Measurements from ENCODE around the gene TMEM178B.
"Not testable (repeated sequence)": the region's sequence is repeated elsewhere in the genome, so short reads cannot be mapped to it uniquely, and the experiment has no call there.

Gene TMEM178B

DNA sequence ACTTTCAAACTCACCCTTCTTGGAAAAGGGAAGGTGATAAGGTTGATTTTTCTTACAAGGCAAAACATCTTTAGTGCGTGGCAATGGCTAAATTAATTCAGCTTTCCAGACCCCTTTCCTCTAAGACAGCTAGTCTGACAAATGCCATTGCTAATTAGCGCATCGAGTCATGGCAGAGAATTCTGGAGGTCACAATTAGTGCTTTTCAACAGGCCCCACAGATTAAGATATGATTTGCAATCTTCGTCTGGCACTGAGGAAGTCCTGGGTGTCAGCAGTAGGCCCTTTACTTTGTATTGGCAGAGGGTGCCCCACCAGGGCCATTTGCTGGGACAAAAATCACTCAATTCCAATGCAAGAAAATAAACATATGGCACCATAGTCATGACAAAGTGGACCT lies 288.1 kb downstream of the TMEM178B start:
- DNase-seq = no peak

DNA sequence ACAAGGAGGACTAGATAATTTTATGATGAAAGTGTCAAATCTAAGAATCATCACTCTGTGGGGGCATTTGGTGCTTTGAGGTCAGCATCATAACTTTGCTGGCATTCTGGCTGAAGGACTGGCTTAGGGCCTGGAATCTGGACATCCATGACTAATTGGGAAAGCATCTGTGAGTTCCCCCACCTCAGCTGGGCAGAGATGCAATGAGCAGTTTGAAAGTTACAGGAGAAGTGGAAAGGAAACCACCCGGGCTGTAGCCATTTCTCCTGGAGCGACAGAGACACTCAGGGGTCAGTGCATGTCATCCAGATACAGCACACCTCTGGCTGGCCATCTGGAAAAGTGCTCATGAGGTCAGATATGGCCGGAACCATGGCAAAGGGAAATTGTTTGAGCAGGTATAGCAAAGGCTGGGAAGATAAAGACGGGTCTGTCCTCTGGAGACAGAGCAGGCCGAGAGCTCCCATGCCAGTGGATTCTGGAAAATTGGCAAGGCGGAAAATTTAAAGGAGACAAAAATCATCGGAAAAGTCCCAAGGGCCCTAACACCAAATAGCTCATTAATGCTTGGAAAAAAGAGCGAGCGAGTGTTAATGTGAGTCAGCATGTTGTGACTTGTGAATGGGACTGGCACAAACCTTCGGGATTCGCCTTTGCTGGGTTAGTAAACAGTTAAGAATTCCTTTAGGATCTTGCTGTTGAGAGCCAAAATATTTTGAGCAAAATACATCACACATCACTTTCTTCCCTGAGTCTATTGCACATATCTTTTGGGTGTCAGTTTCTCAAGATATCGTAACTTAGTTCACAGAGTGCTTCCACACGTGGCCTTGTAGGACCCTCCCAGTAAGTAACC lies 288.9 kb downstream of the TMEM178B start:
- no peak for DNase-seq

DNA sequence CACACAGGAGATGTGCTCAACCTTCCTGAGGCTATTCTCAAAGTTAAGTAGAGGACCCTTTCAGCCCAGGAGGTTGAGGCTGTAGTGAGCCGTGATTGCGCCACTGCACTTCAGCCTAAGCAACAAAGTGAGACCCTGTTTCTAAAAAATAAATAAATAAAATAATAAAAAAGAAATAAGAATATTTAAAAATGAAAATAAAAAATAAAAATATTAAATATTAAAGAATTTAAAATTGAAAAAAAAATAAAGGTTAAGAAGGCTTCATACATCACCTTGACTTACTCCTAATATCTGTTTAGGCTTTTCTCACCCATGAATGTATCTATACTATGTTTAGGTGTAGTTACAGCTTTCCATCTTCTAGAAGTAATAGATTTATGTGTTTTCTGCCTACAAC lies 289.9 kb downstream of the TMEM178B start:
- no peak for DNase-seq

DNA sequence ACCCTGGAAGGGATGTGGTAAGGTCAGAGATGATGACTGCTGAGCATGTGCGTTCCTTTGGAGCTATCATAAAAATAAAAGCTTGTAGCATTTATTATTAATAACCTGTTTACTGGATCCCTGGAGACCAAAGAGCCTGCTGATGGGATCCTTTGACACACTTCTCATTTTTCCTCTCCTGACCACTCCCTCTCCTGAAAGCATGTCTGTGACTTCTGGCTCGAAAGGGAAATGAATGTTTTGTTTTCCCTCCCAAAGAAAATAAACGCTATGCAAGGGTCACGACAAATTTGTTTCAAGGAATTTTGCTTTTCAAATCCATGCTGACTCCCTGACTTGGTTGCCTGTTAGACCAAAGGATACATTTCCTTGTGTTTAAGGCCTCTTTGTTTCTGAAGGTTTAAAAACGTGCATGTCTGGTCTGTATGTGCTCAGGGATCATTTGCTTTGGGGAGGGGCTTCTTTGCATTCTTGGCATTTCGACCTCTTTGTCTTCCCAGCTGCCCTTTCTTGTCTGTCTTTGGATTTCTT lies 292.3 kb downstream of the TMEM178B start:
- DNase-seq = no peak

DNA sequence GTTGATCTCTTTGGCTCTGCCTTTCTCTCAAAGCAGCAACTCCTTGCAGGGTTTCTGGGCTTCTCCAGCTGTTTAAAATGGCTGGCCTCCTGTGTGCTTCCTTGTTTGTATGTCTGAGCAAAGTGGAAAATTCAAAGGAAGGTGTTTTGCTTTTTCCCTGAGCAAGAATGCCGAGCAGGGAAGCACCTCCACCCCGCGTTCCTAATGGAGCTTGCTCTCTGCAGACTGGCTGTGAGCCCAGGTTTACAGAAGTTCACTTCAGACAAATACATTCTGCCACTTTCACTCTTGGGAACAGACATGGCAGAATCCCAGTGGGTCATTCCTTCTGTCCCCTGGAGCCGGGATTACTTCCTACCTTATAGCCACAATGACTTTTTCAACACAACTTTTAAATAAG lies 295.6 kb downstream of the TMEM178B start:
- no peak for DNase-seq

DNA sequence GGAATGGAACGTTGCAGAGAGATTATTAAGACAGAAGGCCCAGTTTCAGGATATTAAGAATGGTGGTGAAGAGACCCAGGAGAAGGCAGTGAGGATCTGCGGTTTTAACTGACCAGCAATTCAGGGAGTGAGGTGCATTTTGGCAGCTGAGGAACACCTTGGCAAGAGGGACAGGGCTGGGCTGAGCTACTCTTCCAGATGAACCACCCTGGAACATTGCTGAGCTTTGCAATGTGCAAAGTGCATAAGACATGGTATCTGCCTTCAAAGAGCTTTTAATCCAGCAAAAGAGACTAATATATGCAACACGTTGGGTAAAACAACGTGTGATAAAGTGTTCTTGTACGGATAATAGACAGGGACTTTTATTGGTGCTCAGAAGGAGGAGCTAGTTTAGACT lies 296.3 kb downstream of the TMEM178B start:
- DNase-seq = no peak

DNA sequence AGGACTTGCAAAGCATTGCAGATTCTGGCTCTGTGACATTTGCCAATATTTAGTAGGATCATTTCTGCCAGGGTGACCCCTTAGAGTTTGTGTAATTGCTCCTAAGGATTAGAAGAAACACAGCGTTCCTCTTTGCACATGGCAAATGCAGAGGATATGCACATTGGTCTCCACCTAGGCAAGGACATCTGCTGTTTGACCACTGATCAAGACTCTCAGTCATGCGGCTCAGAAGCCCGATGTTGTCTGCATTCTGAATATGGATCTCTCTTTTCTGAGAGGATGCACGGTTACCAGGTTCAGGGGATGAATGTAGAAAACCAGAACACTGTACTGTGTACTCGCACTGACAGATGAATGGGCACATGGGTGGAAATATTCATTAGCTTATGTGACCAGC lies 296.8 kb downstream of the TMEM178B start:
- DNase-seq = no peak

DNA sequence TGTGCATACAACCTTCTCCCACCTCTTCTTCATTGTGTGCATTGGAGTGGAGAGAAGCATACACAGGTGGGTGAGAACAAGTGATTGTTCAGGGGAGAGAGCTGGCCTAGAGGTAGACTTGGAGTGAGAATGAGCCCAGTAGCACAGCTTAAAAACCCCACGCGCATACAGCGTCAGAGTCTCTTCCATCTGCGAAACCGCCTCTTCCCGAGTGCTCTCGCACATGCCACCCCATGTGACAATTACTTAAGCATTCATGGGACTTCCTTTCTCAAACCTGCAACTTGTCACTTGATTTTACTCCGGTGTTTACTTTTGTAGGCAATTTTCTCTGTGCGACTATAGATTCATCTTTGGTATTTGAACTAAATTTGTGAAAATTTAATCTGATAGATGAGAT lies 300.6 kb downstream of the TMEM178B start:
- DNase-seq = no peak

DNA sequence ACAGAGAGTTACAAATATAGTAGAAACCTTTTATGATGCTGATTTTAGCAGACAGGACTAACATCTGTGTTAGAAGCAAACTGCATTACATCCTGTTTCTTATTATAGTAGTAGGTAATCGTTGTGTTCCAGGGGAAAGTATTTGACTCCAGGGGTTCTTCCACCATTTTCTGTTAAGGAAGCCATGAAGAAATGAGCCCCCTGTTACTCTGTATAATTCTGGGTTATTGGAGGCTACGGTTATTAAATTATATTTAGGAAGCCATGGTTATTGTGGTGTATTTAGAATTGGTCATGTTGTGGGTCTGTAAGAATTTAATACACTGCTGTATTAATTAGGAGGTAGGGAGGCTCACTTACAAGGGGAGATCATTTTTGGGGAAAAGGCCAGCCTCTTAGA lies 301.6 kb downstream of the TMEM178B start:
- DNase-seq = no peak

DNA sequence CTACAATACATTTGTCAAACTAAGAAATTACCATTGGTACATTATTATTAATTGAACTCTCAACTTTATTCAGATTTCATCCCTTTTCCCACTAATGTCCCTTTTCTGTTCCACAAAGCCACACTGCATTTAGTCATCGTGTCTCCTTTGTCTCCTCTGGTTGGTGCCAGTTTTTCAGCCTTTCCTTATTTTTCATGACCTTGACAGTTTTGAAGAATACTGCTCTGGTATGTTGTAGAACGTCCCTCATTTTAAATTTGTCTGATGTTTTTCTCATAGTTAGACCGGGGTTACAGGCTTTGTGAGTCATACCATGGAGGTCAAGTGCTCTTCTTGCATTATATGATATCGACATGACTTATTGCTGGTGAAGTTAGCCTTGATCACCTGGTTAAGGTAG lies 304.0 kb downstream of the TMEM178B start:
- DNase-seq = no peak

DNA sequence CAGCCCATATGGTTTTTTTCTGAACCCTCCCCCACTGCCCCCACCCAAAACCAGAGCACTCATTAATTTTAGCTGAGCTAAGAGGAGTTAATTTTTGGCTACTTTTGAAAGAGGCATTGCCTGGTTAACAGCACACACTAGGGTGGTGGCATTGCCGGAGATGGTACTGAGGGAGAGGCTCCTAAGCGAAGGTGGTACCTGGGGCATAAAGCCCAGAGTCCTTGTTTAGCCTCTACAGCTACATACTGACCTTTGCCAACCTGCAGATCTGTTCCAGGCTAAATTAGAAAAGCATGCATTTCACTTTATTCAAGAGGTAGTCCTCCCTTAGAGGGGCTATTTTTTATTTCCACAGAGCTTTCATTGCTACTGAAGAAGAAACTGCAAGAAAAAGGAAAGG lies 304.5 kb downstream of the TMEM178B start:
- DNase-seq = no peak

DNA sequence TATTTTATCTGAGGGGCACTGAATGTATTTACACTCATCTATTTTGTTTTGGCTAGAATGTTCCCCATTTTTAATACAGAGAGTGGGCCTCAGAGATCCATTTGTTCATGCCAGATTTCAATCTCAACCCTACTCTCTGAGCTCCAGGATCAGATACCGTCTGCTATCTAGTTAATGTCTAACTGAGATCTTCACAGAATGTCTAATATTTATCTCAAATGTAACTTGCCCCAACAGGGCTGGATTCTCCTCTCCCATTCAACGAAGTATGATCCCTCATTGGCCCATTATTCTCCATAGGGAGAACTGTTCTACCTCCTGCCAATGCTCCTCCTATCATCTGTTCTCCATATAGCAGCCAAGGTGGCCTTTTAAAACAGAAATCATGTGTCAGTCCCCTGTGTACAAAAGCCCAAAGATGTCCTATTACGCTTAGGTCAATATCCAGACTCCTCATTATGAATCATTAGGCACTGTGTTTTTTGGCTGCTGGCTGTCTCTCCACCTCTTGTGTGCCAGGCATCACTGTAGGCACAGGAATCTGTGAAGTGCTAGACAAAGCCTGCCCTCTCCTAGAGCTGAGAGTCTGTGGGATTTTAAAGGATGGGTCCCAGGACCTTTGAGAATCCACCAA lies 308.0 kb downstream of the TMEM178B start:
- no peak for DNase-seq

DNA sequence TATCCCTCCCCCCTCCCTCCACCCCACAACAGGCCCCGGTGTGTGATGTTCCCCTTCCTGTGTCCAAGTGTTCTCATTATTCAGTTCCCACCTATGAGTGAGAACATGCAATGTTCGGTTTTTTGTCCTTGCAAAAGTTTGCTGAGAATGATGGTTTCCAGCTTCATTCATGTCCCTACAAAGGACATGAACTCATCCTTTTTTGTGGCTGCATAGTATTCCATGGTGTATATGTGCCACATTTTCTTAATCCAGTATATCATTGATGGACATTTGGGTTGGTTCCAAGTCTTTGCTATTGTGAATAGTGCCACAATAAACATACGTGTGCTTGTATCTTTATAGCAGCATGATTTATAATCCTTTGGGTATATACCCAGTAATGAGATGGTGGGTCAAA lies 309.5 kb downstream of the TMEM178B start:
- DNase-seq = not testable (repeated sequence)

DNA sequence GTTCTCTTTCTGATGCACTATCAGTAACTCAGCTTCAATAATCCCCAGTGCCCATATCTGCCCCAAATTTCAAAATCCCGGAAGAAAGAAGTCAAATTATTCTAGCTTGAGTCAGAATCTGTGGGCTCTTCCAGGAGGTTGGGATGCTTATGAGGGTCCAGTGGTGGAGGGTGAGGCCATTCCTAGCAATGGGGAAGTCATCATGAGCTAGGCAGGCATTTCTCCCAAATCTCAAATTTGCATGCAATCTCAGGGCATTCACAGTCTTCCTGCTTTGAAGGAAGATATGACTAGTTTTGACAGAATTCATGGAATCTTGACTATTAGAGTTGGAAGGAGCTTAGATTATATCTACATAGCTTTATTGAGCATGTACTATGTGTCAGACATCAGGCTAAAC lies 313.0 kb downstream of the TMEM178B start:
- DNase-seq = no peak

DNA sequence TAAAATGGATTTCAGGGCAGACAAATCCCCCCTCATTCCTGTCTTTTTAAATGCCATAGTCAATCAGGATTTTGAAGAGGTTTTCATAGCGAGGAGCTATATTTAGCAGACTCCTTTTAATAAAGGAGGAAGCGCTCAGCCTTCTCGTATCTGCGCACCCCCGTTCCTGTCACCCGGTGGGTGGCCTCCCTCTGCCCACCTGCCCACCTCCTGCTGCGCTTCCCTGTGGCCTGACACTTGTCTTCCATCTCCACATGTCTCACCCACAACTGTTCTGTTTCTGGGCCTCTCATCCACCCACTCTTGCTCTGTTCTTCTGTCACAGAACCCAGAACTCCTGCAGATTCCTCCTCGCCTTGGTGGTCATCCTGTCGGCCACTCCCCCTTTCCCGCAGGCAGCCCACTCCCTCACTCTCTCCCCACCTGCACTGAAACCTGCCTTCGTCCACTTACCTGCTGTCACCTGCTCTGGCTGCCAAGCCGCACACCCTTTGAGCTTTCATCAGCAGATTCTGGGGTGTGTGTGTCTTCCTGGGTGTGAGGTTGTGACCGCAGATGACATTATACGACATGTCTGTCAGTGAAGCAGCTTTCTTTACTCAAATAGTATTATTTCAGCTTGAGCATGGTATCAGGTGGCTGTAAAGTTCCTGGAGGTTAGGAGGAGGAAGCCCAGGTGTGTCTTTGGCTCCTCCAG lies 313.8 kb downstream of the TMEM178B start:
- no peak for DNase-seq

DNA sequence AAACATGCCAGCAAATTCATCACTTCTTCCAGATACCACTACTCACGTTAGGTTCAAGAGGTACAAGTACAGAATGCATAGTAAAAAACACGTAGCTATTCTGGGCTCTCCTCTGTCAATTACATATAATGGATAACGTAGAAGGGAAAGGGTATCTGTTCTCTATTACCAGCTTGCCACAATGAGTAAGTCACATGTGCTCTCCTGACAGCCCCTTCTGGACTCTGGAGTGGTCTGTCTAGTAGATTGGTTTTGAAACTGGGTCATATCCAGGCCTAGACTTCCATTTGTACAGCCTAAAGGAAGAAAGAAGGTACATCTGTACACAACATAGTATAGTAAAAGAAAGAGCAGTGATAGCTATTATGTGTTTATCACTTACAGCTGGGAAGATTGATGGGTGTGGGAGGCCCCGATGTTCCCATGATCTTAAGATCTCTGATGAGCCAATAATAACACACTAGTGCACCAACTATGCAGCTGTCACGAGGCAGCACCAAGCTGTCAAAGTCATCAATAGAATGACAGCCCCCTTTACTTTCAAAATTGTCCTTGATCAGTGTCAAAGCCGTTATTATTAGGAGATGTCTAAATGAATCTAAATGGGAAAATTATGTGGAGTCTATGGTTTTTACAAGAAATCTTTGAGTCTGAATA lies 315.4 kb downstream of the TMEM178B start:
- DNase-seq = no peak

DNA sequence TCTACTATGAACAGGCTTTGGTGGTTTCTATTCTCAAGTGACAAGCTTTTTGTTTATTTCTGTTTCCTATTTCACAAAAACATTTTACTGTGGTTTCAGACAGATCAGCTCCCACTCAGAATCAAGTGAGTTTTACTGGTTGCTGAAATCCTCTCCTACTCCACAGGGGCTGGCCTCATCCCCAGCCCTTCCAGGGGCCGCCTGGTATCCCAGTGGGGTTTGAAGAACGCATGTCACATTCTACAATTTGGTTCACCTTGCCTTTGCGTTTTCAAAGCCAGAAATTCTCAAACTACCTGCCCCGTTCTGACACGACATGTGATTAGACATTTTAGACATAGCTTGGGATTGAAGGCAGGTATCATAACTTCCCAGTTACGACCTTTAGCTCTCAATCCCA lies 316.5 kb downstream of the TMEM178B start:
- DNase-seq = no peak

DNA sequence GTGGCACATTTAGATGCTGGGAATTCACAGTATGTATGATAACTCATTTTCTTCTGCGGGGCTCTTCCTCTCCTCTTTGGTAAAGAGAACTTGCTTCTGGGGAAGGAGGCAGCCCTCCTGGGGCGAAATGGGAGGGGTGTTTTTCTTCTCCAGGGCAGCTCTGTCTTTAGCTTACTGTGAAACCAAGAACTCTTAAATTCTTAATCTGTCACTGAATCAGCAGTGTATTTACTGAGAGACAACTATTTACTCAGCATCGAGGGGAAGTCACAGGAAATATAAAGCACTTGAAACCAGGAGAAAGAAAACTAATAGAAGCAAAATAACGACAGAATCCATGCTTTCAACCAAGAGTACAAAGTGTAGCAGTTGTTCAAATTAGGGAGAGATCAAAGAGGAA lies 319.2 kb downstream of the TMEM178B start:
- no peak for DNase-seq

DNA sequence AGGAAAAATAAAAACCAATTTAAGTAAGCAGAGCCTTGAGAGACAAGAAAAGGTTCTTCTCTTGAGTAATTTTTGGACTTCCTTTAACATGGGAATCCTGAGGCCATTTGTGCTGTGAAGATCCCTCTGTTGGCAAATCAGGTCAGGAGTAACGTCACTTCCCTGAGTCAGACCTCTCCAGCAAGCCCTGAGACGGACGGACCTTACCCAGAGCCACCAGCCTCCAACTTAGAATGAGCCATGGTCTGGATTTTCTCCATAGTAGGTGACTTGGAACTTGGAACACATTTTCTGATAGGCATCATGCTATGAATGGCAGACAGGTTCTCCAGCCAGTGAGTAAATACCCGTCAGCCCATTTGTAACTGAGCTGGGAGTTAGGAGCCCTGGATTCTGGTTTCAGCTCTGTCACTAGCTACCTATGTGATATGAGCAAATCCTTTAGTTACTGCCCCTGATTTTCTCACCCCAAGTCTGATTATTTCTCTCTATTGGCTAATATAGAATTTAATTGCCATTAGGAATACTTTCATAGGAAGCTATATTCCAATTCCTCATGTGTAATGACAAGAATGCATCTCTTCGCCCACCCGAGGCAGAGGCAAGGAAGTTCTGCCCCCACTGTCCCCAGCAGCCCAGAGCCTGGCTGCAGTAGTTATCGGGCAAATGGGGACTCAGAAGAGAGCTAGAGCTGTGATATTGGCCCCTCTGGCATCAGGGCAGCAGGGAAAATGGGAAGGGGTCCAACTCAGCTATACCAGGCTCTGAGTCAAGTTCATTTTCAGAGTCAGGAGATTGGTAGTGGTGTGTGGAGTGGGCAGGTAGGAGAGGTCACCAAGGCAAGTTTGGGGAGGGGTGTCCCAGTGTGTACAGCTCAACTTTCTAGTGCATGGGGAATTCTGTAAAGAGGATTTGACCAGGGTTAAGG lies 323.6 kb downstream of the TMEM178B start:
- no peak for DNase-seq

DNA sequence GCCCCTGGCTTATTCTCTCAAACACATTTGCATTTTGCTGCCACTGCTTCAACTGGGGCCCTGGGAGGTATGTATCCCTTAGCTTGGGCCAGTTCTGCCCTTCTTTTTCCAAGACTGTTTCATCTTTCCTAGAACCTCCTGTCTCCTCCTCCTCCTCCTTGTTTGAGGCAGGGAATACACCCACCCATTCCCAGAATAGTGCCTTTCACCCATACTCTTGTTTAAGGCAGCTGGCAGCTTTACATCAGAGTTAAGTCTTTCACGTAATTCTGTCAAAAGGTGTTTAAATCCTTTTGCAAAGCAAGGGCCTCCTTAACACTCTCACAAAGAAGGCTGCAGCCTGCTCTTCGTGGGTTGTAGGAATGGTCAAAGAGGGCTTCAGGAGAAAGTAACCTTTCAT lies 326.5 kb downstream of the TMEM178B start:
- DNase-seq = no peak

DNA sequence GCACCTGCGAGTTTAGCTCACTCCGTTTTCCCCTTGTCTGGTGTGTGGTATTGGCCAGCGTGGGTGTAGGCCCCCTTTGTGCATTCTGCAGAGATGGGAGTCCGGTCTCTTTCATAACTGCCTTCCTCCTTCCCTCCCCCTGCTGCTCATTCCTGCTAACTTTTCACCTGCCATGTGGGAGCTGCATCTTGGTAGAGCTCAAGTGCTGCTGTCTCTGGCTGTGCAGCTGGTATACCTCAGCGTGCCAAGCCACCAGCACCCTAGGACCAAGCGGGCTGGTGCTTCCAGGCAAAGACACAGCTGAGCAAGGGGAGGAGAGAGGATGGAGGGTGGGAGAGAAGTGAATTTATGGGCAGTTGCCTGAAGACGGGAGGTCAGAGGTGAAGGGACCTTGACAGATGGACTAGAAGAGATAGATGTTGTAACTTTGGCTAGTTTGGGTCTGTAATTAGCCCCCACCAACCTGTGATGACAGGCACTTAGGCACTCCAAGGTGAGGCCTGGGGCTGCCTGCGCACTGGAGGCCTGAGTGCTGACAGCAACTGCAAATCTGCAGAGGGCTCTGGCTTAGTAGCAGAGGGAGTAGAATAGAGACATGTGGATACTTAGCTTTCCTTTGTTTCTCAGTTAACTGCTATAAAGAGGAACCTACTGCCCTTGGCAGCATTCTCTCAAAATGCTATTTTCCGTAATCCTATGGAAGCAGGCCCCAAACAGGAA lies 328.6 kb downstream of the TMEM178B start:
- DNase-seq = no peak

All from GDM1 (cell line).